A673 (cell line): Measurements from ENCODE around the gene LGR6. TPM values are rescaled to one million over a fixed set of nuclear protein-coding genes. Genes with fewer than 3 reads are reported as not detected.

ENCODE experiments used
- BruUV-seq: library from RNA; stranded (reverse); fragments of 400-500 nt; replicated peaks from 2 replicates; lab custom pipeline; 2021; lab: Mats Ljungman, UMichigan
- CTCF ChIA-PET: fragments of 300-600 bp; sonication (Branson Sonifier 250); formaldehyde crosslinking; loops from one replicate; lab custom pipeline; 2022; ENCODE audit warnings: antibody characterized with exemption; lab: Charles Lee
- POLR2A ChIA-PET: fragments of 300-600 bp; sonication (Branson Sonifier 250); formaldehyde crosslinking; loops from one replicate; lab custom pipeline; 2022; ENCODE audit warnings: antibody characterized with exemption; ENCODE audit not compliant: low non-redundant PET; lab: Charles Lee
- DNase-seq: peaks from one replicate; pipeline ENCODE4 v3.0.0-alpha.2; 2015; ENCODE audit warnings: low spot score
- H3K27ac ChIP-seq: fragments of 200-600 bp; sonication (generic); 2 replicates; pipeline ENCODE4 v1.5.1; 2016; ENCODE audit warnings: mixed run types, low read depth, mild to moderate bottlenecking, mixed read lengths, antibody characterized with exemption, low read length; ENCODE audit not compliant: poor library complexity, severe bottlenecking
- H3K27me3 ChIP-seq: fragments of 200-600 bp; sonication (generic); replicated peaks from 2 replicates; pipeline ENCODE4 v1.6.1; 2017; ENCODE audit warnings: mixed run types, low read depth, mild to moderate bottlenecking, mixed read lengths, antibody characterized with exemption, low read length; ENCODE audit not compliant: insufficient read depth, poor library complexity
- H3K36me3 ChIP-seq: fragments of 200-600 bp; sonication (generic); 2 replicates; pipeline ENCODE4 v1.6.1; 2016; ENCODE audit warnings: mixed run types, mild to moderate bottlenecking, mixed read lengths, antibody characterized with exemption, low read length; ENCODE audit not compliant: insufficient read depth, poor library complexity, severe bottlenecking
- H3K4me1 ChIP-seq: fragments of 200-600 bp; sonication (generic); 2 replicates; pipeline ENCODE4 v1.6.1; 2017; ENCODE audit warnings: mixed run types, mild to moderate bottlenecking, mixed read lengths, antibody characterized with exemption, low read length; ENCODE audit not compliant: insufficient read depth, poor library complexity, severe bottlenecking
- H3K4me3 ChIP-seq: fragments of 200-600 bp; sonication (generic); 2 replicates; pipeline ENCODE4 v1.5.1; 2016; ENCODE audit warnings: low read depth, mixed run types, mild to moderate bottlenecking, mixed read lengths, low read length; ENCODE audit not compliant: poor library complexity, severe bottlenecking
- H3K9me3 ChIP-seq: fragments of 200-600 bp; sonication (generic); 2 replicates; pipeline ENCODE4 v1.6.1; 2016; ENCODE audit warnings: mixed run types, low read depth, mild to moderate bottlenecking, mixed read lengths, antibody characterized with exemption, low read length; ENCODE audit not compliant: poor library complexity, severe bottlenecking
- EZH2 ChIP-seq: fragments of 200-600 bp; sonication (generic); IDR thresholded peaks from 2 replicates; pipeline ENCODE4 v1.6.1; 2017; ENCODE audit warnings: borderline replicate concordance, low read depth, mild to moderate bottlenecking, mixed read lengths, antibody characterized with exemption, low read length; ENCODE audit not compliant: poor library complexity, severe bottlenecking
- intact Hi-C: fragments of 100-400 bp; cut with micrococcal nuclease; formaldehyde crosslinking; loops from one replicate; pipeline ENCODE4 v1.10.0; 2022; ENCODE audit not compliant: unreplicated experiment
- total RNA-seq: library from RNA; stranded (reverse); gene quantifications from 2 replicates; pipeline ENCODE4 v1.2.3, GENCODE V29; 2021
- TF ChIP-seq, protein P1 (sequence below): fragments of 300-800, 200-600 bp; sonication (generic); conservative IDR thresholded peaks from 2 replicates; pipeline ENCODE4 v1.5.1; 2017; ENCODE audit warnings: low read depth, mild to moderate bottlenecking, antibody characterized with exemption, low read length, moderate library complexity, mixed read lengths

Gene LGR6
- total RNA-seq, 1 experiment from 2014 or later: not detected

DNA sequence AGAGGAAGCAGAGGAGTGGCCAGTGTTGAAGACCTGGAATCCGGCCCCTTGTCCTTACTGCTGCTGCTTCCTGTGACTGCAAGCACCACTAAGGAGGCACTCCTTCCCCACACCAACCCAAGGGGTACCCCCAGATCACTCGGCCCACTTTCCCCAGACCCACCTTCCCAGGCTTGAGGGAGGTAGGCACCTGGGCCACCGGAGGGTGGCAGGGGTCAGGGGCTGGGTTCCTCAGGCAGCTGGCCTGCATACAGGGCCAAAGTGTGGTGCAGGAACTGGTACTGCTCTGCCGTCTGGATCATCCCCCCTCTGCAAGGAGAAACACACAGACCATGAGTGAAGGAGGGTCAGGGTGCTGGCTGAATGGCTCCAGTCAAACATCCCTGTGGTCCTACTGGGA is 45.2 kb upstream of the LGR6 start:
- POLR2A ChIA-PET: no interaction called here
- intact Hi-C loops: no loop called here

DNA sequence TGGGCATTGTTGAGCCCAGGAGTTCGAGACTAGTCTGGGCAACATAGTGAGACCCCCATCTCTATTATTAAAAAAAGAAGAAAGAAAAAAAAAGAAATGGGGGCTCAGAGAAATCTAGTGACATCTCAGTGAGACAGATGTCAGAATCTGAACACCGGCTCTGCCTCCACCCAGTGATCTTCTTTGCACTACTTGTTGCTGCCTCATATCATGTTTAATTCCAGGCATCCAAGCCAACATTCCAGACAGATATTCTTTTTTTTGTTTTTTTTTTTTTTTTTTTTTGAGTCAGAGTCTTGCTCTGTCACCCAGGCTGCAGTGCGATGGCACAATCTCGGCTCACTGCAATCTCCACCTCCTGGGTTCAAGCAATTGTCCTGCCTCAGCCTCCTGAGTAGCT is 44.0 kb upstream of the LGR6 start:
- intact Hi-C loops: no loop called here
- Histone ChIP-seq H3K4me3 (no peak overlapping the region), H3K36me3 (no peaks in the 10 kb centered on the region), H3K4me1 (no peaks in the 10 kb centered on the region), H3K27ac (no peak overlapping the region), H3K27me3 (no peaks in the 10 kb centered on the region), H3K9me3 (no peaks in the 10 kb centered on the region)
- ChIA-PET POLR2A (no interaction called here), CTCF (no interaction called here)
- DNase-seq: no peak
- TF ChIP-seq, protein P1, sequence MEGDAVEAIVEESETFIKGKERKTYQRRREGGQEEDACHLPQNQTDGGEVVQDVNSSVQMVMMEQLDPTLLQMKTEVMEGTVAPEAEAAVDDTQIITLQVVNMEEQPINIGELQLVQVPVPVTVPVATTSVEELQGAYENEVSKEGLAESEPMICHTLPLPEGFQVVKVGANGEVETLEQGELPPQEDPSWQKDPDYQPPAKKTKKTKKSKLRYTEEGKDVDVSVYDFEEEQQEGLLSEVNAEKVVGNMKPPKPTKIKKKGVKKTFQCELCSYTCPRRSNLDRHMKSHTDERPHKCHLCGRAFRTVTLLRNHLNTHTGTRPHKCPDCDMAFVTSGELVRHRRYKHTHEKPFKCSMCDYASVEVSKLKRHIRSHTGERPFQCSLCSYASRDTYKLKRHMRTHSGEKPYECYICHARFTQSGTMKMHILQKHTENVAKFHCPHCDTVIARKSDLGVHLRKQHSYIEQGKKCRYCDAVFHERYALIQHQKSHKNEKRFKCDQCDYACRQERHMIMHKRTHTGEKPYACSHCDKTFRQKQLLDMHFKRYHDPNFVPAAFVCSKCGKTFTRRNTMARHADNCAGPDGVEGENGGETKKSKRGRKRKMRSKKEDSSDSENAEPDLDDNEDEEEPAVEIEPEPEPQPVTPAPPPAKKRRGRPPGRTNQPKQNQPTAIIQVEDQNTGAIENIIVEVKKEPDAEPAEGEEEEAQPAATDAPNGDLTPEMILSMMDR: no peak
- no peak for TF ChIP-seq EZH2
- BruUV-seq: no TSS peak

More for the DNA sequence above, 45.2 kb upstream of the LGR6 start:
- TF ChIP-seq, protein P1: no peak
- no peak for TF ChIP-seq EZH2
- no peaks in the 10 kb centered on the region for H3K27me3 ChIP-seq
- no peaks in the 10 kb centered on the region for H3K36me3 ChIP-seq
- no TSS peak for BruUV-seq
- H3K4me1 ChIP-seq: no peaks in the 10 kb centered on the region
- DNase-seq: no peak
- H3K27ac ChIP-seq: no peak overlapping the region
- no peak overlapping the region for H3K4me3 ChIP-seq
- CTCF ChIA-PET: no interaction called here
- no peaks in the 10 kb centered on the region for H3K9me3 ChIP-seq

DNA sequence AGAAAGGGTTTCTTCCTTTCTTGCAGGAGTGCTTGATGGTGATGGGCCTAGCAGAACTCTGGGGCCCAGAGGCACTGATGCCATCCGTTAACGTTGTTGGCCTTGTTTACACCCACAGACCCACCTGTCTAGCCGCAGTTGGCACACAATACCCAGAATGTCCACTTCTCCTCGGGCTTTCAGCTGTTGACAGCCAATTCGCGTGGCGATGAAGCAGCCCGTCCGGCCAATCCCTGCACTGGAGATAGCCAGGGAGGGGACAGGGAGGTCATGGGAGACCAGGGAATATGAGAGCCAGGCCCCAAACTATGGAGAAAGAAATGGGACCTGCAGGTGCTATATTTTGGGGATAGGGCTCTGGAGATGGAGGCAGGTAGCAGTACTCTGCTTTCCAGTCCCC is 43.4 kb upstream of the LGR6 start:
- Histone ChIP-seq H3K9me3 (no peaks in the 10 kb centered on the region), H3K27me3 (no peaks in the 10 kb centered on the region), H3K4me3 (no peak overlapping the region), H3K36me3 (no peaks in the 10 kb centered on the region), H3K4me1 (peaks cover under 1% of the 10 kb centered on the region), H3K27ac (no peak overlapping the region)
- intact Hi-C loops: no loop called here
- BruUV-seq: no TSS peak
- DNase-seq: no peak
- ChIA-PET CTCF (no interaction called here), POLR2A (no interaction called here)
- no peak for TF ChIP-seq EZH2
- TF ChIP-seq, protein P1: no peak
